GM21360 (cell line): ENCODE measurements around the gene RETNLB.

Experiments
- ATAC-seq: cut with Tn5 transposase; IDR thresholded peaks from one replicate; pipeline ENCODE4 v1.9.1; 2021; ENCODE audit warnings: mild to moderate bottlenecking, moderate library complexity; ENCODE audit not compliant: unreplicated experiment

Gene RETNLB

DNA sequence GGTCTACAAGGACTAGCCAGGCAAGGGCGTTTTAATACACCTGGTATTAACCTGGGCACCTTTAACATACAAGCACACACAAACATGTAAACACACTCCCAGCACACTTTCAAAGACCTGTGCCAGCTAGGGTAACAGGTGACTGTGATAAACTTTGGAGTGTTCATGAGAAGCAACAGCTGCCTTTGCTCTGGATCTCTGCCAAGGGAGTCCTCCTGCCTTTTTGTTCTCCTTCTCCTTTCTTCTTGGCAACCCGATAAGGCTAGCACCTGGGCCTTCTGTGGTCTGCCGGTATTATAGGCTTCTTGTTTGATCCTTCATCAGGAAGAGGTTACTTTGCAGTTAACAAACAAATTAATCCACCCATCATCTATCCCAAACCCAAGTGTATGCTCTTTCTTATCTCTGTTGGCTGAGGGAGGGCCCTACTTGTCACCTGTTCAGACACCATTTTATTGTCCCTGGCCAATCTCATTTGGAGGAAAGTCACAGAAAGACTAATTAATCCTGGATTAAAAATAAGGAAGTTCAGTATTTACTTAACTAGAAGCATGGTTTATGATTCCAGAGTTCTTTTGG, at the start of gene RETNLB:
TSS of gene RETNLB (minus strand) at position 7 of the 579 bp plus-strand sequence. CDS start 225 bp downstream, outside the sequence.
- no peak for ATAC-seq

GRCh38 chr3:108806316-108806715, 49.1 kb upstream of the RETNLB start:
- ATAC-seq, result peak; percentile 64

GRCh38 chr3:108804966-108805365, 47.8 kb upstream of the RETNLB start:
- no peak for ATAC-seq

DNA sequence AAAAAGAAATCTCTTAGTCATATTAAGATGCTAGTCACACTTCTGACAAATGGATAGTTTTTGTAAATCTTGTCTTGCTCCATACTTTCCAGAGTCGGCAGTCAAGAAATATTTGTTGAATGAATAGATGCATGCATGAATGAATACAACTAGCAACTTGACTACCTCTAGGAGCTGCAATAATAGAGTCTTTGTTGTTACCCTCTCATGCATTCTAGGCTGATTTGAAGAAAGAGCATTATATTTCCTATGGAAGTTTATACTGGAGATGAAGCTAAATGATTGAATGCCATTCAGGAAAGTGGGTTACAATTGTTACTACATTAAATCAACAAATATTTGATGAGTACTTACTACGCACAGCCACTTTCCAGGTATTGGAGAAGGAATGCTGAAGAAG, 47.2 kb upstream of the RETNLB start:
- ATAC-seq, result no peak

DNA sequence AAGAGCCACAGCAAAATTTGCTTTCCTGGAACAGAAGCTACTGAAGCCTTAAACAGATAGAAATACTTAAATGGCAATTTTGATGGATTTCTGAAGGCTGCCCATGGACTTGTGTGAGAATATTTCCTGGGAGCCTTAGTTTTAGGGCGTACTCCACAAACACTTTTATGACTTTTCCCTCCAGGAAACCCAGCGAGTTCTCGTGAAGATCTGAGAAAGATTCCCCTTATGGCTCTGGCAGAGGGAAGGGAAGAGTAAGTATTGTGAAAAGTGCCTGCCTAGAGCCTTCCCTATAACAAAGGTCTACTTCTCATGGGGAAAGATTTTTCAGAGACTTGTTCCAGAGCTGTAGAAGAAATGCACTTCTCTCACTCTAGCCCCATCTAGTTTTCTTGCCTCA, 34.3 kb upstream of the RETNLB start:
- no peak for ATAC-seq

- ATAC-seq, result no peak
Measured at GRCh38 chr3:108780235-108780634, 23.0 kb upstream of the RETNLB start.

- ATAC-seq, result no peak
Measured at GRCh38 chr3:108779496-108779895, 22.3 kb upstream of the RETNLB start.

GRCh38 chr3:108775649-108776048, 18.4 kb upstream of the RETNLB start:
- no peak for ATAC-seq

GRCh38 chr3:108767253-108767652, 10.0 kb upstream of the RETNLB start:
- no peak for ATAC-seq

GRCh38 chr3:108755686-108756085, 1.5 kb downstream of the RETNLB start:
- no peak for ATAC-seq

DNA sequence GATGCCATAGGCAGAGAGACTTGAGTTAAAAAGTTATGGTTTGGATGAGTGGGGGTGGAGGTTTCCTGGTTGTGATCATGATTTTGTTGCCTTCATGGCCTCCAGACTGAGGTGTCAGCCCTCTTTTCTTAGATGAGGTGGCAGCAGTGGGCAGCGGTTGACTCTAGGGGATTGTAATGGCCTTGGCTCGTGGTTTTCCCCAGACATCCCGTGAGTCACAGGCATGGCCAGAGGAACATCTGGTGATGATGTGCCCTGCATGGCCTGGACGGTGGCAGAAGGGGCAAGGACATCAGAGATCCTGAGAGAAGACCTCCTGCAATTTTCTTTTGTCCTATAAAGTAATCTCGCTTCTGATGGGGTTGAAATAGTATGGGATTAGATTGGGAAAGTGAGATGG, 12.4 kb downstream of the RETNLB start:
- no peak for ATAC-seq

GRCh38 chr3:108742929-108743328, 14.3 kb downstream of the RETNLB start:
- ATAC-seq, result no peak

- no peak for ATAC-seq
Measured at GRCh38 chr3:108736821-108737220, 20.4 kb downstream of the RETNLB start.

- no peak for ATAC-seq
Measured at GRCh38 chr3:108728934-108729333, 28.3 kb downstream of the RETNLB start.

DNA sequence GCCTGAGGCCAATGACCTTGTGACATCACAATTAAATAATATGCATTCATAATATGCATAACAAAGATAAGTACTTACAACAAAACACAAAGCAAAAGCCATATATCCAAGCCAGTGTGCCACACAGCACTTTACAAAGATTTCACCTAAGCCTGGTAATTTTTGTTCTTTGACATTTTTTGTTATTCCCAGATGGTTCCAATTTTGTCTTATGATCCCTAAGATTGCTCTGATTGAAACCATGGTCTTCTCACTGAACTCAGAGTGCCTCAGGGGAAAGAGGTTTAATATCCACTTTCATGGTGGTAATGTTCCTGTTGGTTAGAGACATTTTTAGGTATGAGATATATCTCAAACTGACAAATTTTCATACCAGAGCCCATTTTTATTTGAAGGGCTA, 29.1 kb downstream of the RETNLB start:
- ATAC-seq, result no peak

GRCh38 chr3:108724101-108724500, 33.1 kb downstream of the RETNLB start:
- ATAC-seq, result no peak

- ATAC-seq, result no peak
Measured at GRCh38 chr3:108722724-108723123, 34.5 kb downstream of the RETNLB start.

DNA sequence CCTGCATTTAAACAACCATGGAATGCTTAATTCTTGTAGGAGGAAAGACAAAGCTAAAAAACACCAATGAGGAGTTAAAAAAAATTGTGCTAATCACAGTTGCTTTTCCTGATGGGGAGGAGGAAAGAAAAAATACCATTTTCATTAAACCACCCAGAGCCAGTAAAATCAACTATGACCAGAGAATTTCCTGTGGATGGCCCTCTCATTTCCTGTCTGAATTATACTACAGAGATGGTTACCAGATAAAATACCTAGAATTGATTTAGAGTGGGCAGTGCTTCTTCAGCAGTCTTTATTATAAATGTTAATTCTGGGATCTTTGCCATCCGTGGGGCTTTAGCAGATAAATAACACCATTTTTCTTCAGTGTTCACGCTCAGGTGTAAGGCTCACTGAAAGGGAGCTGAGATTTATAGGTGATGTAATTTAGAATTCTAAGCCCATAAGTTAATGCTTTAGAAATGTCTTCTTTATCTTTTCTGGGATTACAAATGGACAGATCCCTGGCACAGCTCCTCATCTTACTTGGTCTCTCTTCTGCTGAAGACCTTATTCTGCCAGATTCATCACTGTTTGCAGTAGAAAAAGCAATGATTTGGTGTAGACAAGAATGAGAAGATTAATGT, 37.9 kb downstream of the RETNLB start:
- ATAC-seq, result no peak

- ATAC-seq, result no peak
Measured at GRCh38 chr3:108718454-108718853, 38.8 kb downstream of the RETNLB start.

- no peak for ATAC-seq
Measured at GRCh38 chr3:108713816-108714215, 43.4 kb downstream of the RETNLB start.

- no peak for ATAC-seq
Measured at GRCh38 chr3:108713009-108713516, 44.1 kb downstream of the RETNLB start.
